ENCODE results near the gene PID1.

PID1 gene

DNA sequence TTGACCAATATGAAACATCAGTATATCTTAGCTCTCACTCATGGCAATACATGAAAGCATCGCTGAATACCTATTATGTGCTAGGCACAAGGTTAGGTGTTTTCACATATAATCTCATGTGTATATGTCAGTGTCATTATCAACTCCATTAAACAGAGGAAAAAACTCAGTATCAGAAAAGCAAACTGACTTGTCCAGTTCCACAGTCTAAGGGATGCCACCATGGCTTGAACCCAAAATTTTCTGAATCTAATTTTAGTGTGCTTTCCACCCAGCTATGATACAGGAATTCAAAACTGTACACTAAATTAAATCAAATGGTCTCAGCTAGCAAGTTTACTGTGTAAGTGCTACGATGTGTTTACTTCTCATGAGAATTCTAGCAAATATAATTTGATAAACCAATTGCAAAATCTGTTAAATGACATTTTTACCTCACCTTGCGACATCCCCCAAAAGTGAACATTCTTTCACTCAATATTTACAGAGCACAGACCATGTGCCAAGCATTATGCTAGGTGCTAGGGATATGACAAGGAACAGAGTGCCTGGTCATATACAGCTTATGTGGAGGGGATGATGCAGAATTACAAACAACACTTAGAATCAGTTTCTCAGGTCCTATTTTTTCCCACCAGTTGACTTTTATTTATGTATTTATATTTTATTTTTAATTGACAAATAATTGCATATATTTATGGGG is 211.6 kb downstream of the PID1 start:
- DNase-seq, result no peak

DNA sequence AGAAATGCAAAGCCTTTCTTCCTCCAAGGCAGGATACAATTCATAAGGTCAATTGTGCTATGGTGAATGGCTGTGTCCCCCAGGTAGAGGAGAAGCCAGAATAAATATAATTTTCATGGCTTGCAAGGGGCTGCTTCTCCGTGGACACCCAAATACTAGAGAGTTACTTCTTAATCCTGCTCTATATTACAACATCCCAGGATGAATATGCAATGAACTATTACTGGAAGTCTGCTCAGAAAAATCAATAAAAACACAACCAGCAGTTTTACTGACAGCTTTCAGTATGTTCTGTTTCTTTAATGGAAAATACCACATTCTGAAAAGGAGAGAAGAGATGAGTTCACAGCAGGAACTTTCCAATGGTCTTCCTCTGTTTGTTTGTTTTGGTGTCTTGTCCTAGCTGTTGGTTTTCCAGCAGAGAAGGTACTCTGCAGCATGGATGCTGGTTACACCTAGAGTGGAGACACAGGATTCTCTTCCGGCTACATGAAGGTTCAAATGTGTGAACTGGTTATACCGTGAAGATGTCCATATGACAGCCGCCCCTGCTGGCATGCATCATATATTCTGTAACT is 213.0 kb downstream of the PID1 start:
- no peak for DNase-seq

DNA sequence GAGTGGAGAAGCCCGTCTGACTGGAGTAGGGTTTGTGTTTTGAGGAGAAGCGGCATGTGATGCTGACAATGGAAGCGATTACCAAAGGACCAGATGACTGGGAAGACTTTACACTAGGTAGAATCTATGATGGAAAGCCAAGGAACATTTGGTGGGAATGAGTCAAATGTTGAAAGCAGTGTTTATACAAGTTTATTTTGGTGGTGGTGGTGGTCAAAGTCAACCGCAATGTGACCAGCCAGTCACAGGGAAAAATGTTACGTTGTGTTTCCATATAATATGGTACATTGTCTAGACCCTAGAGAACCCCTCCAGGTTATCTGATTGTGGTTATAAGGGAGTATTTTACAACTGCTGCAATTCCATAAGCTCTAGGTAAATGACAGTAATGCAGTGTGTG is 216.8 kb downstream of the PID1 start:
- DNase-seq, result no peak

DNA sequence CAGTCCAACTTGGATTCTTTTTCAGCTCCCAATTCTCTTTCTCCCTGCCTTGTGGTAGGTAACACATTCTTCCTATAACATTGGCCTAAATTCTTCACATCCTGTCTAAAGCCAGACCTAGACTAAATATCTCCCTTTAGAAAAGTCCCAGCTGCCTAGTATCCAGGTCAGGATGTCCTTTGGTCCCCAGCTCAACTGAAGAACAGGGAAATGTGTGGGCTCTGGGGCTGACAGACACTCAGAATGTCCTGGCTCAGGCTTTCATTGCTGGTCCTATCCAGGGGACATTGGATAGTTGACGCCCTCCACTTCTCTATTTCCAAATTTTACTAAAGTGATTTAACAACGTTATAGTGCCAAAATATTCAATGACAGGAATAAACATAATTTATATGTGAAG is 219.3 kb downstream of the PID1 start:
- DNase-seq, result no peak

DNA sequence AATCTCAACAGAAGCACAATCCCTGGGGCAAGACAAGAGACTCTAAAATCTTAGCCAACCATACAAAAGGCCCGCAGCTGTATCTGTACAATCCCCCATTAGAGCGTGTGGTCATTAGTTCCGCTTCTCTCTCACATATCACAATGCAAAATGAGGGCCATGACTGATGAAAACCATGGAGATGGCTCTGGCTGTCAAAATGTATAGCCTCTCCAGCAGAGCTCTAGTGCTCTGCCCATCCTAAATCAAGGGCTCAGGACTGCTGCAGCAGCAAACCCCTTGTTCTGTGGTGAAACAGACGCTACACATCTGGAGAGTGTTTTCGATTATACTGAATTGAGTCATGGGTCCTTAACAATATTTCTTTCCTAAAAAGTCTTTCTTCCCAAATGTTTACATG is 221.0 kb downstream of the PID1 start:
- DNase-seq, result no peak

DNA sequence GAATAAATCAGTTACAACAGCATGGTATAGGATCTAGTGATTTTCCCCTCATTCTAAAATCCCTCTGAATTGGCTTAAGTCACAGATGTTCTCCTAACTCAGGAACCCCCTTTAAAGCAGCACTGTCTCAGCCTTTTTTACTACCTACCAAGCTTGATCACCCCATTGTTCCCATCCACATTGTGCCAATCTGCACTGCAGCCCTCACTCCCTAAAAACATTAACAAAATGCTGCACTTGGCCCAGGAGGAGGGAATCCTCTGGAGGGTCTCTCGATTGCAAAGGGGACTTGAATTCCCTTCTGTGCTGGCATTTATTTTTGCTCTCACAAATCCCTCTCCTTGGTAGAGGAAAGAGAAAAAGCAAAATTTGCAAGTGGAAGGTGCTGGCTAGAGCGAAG is 223.0 kb downstream of the PID1 start:
- DNase-seq, result no peak

DNA sequence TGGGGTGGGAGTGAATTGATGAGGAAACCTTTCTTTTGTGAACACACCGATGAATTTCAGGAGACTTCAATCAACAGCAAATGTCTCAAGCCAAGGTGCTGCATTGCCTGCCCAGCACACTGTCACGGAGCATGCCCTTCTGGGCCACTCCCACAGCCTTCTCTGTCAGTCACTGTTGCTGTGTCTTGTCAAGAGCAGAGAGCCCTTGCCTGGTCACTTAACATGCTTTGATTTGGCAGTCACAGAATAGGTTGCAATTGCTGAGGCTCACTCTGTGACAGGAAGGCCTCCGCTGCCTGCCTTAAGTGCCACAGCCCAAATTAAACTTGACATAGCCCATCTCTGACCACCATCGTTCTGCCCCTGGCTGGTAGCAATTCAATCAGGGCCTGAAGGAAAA is 225.4 kb downstream of the PID1 start:
- no peak for DNase-seq

DNA sequence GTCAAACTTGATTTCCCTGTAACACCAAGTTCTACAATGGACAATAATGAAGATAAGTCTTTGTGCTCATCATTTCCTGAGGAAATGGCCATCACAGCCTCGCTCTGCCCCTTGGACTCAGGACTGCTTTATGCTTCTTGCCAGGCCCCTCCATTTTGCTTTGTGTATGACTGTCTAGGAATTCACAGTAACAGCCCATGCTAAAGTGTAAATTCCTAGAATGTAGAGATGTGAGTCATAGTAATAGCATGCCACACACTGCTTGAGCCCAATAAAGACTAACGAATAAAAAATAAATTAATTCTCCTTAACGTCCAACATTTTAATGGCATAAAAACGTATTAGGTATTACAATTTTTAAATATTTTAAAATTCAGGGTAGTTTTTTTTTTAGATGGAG is 226.5 kb downstream of the PID1 start:
- DNase-seq, result no peak

DNA sequence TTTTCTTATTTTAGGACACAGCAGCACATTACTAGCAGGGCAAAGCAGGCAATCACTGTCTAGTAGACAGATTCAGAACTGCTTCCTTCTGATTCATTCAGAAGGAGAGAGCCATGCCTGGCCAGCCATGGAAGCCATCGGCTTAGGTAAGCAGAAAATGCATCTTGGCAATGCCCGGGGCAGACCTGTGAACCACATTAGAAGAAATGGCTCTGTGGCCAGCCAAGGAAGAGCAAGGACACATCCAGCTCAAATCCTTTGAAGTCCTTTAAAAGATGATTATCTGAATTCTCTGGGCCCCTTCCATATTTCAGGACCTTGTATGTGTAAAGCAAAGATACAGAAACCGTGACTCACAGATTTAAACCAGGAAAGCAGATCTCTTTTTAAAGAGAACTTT is 227.4 kb downstream of the PID1 start:
- no peak for DNase-seq

DNA sequence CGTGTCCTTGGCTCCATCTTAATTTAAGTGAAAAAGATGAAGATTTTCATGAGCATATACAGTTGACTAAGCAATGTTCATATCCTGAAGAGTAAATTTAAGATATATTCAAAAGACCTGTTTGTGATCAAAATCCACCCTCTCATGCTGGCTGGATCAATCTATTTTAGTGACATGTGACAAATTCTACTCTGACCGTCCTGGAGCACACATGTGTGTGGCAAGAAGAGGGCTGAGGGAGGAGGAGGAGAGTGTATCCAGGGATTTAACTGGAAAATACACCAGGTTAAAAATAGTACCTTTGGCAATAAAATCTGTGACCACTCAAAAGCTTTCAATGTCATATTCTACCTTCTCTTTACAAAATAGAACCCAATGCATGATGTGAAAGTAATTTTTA is 228.7 kb downstream of the PID1 start:
- no peak for DNase-seq

DNA sequence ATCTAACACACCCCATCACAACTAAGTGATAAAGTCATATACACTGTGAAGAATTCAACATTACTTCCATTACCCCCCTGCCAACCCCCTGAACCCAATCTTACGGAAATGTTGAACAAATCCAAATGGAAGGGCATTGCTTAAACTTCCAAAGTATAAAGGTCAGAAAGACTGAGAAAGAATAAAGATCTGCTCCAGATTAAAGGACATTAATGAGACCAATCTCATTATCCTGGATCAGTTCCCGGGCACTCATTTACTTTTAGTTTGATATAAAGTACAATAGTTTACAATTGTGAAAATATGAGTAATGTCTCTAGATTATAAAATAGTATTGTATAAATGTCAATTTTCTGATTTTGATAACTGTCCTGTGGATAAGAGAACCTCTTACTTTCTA is 229.4 kb downstream of the PID1 start:
- DNase-seq, result no peak

DNA sequence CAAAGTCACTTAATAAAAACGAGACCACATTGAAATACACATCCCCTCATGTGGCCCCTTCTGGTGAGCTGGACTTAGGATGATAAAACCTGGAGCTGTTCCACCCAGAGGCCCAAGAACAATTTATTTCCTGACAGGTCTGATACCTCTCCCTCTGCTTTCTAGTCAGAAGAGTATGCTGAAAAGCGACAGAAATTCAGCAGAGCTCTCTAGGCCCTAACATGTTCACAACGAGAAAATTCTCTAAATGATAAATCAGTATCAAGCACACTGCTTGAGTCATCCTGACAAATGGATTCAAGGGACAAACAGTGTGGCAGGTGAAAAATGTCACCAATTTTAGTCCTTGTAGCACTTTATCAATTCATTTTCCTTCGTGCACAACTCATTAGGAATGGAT is 233.5 kb downstream of the PID1 start:
- DNase-seq, result no peak

DNA sequence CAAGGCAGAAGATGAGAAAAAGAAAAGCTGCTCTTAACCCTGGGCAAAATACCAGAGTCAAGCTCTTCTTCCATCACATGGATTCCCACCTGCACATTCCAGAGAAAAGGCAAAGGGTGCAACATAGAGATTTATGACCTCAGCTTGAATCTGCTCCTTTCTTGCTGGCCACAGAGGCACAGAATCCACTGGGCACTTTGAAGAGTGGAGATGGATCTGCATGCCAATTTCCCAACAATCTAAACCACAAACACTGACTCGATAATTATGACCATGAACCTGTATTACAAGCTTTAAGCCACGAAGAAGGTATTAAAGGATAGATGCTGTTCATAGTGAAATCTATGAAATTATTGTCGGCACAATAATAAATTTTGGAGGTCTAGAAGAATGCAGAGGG is 237.3 kb downstream of the PID1 start:
- DNase-seq, result no peak

DNA sequence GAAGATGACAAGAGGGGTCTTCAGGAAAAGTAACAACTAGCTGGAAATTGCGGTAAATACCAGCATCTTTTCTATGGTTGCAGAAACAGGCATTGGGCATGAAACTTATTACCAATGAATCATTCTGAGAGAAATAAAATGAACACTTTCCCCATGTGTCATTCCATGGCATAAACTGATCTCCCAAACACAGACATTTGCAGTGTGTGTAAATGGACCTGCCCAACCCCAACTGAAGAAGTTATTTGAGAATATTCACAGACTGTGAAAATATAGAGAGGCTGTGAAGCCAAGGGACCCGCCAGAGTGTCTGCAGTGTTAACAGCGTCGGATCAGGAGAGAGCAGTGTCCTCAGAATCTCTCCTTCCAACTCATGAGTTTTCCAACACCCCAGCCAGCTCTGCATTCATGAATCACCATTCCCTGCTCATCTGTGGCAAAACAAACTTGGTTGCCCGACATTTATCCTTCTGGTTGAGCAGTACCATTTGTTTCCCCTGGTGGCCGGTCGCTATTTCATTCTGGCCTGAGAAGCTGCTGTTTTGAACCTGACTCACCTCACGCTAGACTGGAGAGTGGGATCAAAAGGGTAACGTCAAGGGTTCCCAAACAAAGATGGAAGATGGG is 238.4 kb downstream of the PID1 start:
- DNase-seq, result no peak

DNA sequence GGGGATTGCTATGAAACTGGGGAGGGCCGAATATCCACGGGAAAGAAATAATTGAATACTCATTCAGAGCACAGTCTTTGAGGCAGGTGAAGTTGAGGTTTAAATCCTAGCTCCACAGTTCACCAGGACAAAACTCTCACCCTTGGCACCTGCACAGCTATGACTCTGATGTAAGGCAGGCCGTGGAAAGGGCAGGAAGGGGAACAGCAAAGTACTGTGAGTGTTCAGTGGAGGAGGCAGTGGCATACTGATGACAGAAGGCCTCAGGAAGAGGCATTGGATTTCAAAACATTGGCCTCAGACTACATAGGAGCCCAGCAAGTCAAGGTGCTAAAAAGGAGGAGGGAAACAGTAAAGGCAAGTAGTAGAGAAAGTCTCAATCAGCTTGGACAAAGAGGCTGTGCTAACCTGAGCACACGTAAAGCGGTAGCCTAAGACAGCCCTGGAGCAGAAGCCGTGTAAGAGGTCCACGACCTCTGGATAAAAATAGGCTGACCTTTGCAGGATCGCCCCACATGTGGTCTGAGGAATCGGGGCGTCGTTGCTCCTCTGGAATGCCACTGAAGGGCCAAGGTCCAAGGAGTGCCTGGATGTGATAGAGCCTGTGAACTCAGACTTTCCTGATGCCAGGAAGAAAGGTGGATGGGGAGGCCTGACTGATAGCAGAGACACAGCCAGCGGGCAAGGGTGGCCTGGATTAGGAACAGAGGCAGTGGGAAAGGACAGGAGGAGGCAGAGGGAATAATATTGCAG is 243.6 kb downstream of the PID1 start:
- no peak for DNase-seq

DNA sequence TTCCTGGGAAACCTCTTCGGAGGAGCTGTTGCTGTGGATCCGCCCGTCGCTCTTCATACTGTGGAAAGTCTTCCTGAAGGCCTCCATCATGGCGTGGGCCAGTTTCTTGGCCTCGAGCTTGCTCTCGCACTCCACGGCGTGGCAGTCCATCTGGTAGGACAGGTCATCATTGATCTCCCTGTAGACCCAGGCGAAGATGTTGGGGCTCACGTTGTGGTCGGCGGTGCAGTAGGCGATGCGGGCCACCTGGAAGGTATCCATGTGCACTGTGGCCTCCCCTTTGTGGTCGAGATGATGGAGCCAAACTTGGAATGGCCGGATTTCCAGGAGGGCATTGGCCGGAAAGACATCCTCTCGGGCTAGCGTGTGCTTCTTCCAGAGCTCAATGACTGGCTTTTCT is 245.4 kb downstream of the PID1 start:
- no peak for DNase-seq

DNA sequence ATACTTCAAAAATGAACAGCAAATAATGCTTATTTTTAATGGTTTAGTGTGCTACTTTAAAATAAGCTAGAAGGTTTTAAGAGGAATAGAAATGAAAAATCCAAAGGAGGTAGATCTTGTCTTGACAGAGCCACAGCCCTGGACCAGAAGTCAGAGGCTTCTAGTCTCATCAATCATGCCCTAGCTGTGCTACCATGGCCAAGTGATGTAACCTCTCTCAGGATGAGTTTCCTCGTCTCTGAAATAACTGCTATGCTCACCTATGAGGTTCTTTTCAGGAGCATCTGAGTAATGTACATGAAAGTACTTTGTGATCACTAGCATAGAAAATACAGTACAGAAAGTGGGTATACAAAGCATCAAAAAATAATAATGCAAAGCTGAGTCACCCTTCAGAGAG is 248.4 kb downstream of the PID1 start:
- DNase-seq, result no peak

DNA sequence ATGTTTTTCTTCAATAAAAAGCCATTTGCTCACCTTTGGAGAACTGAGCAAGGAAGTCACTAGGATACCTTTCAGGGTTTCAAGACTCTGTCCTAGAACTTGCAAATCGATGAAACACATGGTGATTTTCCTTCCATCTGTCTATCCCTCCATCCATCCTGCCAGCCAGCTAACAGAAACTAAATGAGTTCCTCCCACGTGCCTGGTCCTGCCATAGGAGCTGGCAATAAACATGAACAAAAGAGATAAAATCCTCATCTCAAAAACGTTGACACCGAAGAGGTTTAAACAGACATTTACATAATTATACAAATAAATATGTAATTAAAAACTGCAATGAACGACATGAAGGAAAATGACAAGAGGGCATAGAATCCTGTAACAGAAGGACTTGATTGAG is 249.0 kb downstream of the PID1 start:
- no peak for DNase-seq

DNA sequence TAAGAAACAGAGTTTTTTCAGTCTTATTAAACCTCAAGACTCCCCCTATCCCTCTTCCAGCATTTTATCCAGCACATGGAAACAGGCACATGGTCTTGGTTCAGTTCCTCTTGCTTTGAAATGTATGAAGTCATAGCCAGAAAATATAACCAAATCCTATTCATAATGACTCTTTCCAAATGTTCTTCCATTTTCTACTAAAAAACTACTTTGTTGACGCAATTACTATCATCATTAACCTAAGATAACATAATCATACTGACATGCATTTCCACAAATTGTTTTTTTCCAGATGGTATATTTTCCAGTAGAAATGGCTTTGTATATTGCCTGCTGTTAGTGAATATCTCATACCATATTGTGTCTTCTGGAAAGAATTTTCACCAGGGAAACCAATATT is 261.3 kb downstream of the PID1 start:
- DNase-seq, result no peak

DNA sequence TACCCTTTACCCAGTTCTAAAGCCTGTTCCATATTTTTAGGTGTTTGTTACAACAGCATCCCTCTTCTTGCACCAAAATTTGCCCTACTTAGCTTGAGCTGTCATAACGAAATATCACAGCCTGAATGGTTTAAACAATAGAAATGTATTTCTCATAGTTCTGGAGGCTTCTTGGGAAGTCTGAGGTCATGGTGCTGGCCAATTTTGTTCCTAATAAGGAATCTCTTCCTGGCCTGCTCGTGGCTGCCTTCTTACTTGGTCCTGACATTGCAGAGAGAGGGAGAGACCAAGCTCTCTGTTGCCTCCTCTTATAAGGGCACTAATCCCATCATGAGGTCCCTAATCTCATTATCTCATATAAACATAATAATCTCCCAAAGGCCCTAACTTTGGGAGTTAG is 267.8 kb downstream of the PID1 start:
- DNase-seq, result no peak

DNA sequence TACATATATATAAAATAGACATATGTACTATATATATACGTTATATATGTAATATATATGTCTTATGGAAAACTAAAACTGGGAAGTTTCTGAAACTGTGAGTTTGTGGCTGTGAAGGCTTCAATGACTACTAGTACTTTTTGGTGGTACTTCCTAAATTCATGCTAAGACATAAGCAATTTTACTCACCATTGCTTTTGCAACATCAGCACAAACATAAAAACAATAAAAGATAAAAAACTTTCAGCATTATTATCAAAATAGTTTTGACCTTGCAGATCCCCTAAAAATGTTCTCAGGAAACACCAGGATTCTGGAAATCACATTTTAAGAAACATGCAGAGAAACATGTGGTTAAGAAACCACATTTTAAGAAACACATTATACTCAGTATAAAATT is 269.9 kb downstream of the PID1 start:
- DNase-seq, result no peak

DNA sequence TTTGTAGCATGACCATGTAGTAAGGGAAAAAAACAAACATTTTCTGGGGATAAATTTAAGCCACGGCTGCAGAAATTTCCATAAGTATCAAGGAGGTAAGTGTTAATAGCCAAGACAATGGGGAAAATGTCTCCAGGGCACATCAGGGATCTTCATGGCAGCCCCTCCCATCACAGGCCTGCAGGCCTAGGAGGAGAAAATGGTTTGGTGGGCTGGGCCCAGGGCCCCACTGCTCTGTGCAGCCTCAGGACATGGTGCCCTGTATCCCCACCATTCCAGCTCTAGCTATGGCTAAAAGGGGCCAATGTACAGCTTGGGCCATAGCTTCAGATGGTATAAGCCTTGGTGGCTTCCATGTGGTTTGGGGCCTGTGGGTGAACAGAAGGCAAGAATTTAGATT is 271.8 kb downstream of the PID1 start:
- DNase-seq, result no peak

DNA sequence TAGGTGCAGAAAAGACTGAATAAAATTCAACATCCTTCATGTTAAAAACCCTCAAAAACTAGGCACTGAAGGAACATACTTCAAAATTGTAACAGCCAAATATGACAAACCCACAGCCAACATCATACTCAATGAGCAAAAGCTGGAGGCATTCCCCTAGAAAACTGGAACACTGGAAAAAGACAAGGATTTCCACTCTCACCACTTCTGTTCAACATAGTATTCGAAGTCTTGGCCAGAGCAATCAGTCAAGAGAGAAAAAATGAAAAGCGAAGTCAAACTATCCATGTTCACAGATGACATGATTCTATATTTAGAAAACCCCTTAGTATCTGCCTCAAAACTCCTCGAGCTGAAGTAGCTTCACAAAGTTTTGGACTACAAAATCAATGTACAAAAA is 282.3 kb downstream of the PID1 start:
- no peak for DNase-seq

Measured in cortex of kidney (tissue), 1 donor.